HepG2 (cell line): ENCODE data around the gene OSBPL5. TPM values are rescaled to one million over a fixed set of nuclear protein-coding genes. Genes with fewer than 3 reads are reported as not detected.

Experiments used
- ATAC-seq: fragments of 200-7000 bp; cut with Tn5 transposase; 3 replicates; pipeline ENCODE4 v1.9.1; 2020; ENCODE audit warnings: mild to moderate bottlenecking, moderate library complexity
- BruUV-seq: library from RNA; stranded (reverse); fragments of 400-500 nt; replicated peaks from 2 replicates; lab custom pipeline; 2021; lab: Mats Ljungman, UMichigan
- CTCF ChIA-PET: fragments of 300-600 bp; formaldehyde crosslinking; extraction: SDS; loops from one replicate; lab custom pipeline; 2021; ENCODE audit warnings: low total read pairs, inconsistent platforms, low intra/inter-chr PET ratio; lab: Yijun Ruan, JAX
- POLR2A ChIA-PET: fragments of 350-600 bp; sonication (Branson Sonifier 250); formaldehyde crosslinking; loops from one replicate; lab custom pipeline; 2020; ENCODE audit warnings: antibody characterized with exemption, inconsistent platforms; lab: Yijun Ruan, JAX
- DNase-seq: peaks from one replicate; pipeline ENCODE4 v3.0.0-alpha.2; 2015; ENCODE audit warnings: low spot score
- FAIRE-seq: peaks from 3 replicates; lab custom pipeline; 2011; peaks lifted over from hg19 to GRCh38; lab: Jason Lieb, UNC
- H2AFZ ChIP-seq: one replicate; pipeline ENCODE4 v1.6.1; 2011; ENCODE audit warnings: low read length, inconsistent platforms
- H3K27ac ChIP-seq: fragments of 300-600 bp; 3 replicates; pipeline ENCODE4 v1.8.0; 2011; ENCODE audit warnings: mixed run types, mild to moderate bottlenecking, mixed read lengths, low read length, inconsistent platforms; ENCODE audit not compliant: insufficient read depth; ENCODE audit errors: extremely low read length
- H3K27me3 ChIP-seq, 2 experiments: fragments of 200-600 bp in 1 of 2; 2 replicates in 1 of 2; 3 replicates in 1 of 2; pipeline versions ENCODE4 v1.6.0 to v1.8.0; 2011; ENCODE audit warnings: low read length in 2 of 2, mild to moderate bottlenecking in 2 of 2, moderate library complexity in 2 of 2, inconsistent platforms in 1 of 2; ENCODE audit not compliant: insufficient read depth in 2 of 2, control insufficient read depth in 1 of 2
- H3K36me3 ChIP-seq, 2 experiments: fragments of 200-600 bp in 1 of 2; replicated peaks in 1 of 2; 2 replicates in 1 of 2; 3 replicates in 1 of 2; pipeline versions ENCODE4 v1.5.1 to v1.8.0; 2011; ENCODE audit warnings: low read length in 2 of 2, inconsistent platforms in 1 of 2; ENCODE audit not compliant: insufficient read depth in 2 of 2, control insufficient read depth in 1 of 2
- H3K4me1 ChIP-seq: 2 replicates; pipeline ENCODE4 v1.5.1; 2012; ENCODE audit warnings: low read length, inconsistent platforms; ENCODE audit not compliant: insufficient read depth
- H3K4me2 ChIP-seq: 2 replicates; pipeline ENCODE4 v1.6.0; 2011; ENCODE audit warnings: low read depth, low read length, inconsistent platforms
- H3K4me3 ChIP-seq, 3 experiments: fragments of 200-600 bp in 1 of 3; sonication (generic), shearing (Covaris generic) in 1 of 3; replicated peaks in 1 of 3; 2 replicates each; pipeline ENCODE4 v1.5.1; 2011 to 2016; ENCODE audit warnings: low read length in 3 of 3, inconsistent platforms in 2 of 3, low read depth in 2 of 3, mild to moderate bottlenecking in 2 of 3, control low read depth in 1 of 3, mixed read lengths in 1 of 3; ENCODE audit not compliant: insufficient read depth in 1 of 3
- H3K79me2 ChIP-seq: one replicate; pipeline ENCODE4 v1.6.1; 2011; ENCODE audit warnings: low read length, inconsistent platforms; ENCODE audit not compliant: insufficient read depth
- H3K9ac ChIP-seq: 2 replicates; pipeline ENCODE4 v1.6.0; 2011; ENCODE audit warnings: mild to moderate bottlenecking, low read depth, low read length, inconsistent platforms; ENCODE audit not compliant: insufficient read depth
- H3K9me3 ChIP-seq: 2 replicates; pipeline ENCODE4 v1.5.1; 2012; ENCODE audit warnings: mild to moderate bottlenecking, low read length
- H4K20me1 ChIP-seq: 2 replicates; pipeline ENCODE4 v1.6.0; 2011; ENCODE audit warnings: inconsistent platforms, mild to moderate bottlenecking, low read length, moderate library complexity; ENCODE audit not compliant: insufficient read depth
- HOMEZ ChIP-seq: IDR thresholded peaks from 2 replicates; pipeline ENCODE4 v1.6.1; 2016; ENCODE audit warnings: low read depth
- KLF16 ChIP-seq, 2 experiments: sonication (generic) in 1 of 2; formaldehyde crosslinking in 1 of 2; IDR thresholded peaks; 2 replicates each; pipeline versions ENCODE4 v1.6.1 to v1.8.0; 2016 to 2023; ENCODE audit warnings: missing genetic modification reagents in 2 of 2, missing compliant biosample characterization in 1 of 2
- NCOA5 ChIP-seq: sonication (generic); formaldehyde crosslinking; IDR thresholded peaks from 2 replicates; pipeline ENCODE4 v1.4.0; 2020; ENCODE audit warnings: missing genetic modification reagents
- NR2F1 ChIP-seq, 2 experiments: fragments of 450-650 bp in 1 of 2; formaldehyde crosslinking in 1 of 2; IDR thresholded peaks; 2 replicates each; pipeline versions ENCODE4 v1.5.0 to v1.6.1; 2016 to 2020; ENCODE audit warnings: mild to moderate bottlenecking in 1 of 2, missing compliant biosample characterization in 1 of 2, missing genetic modification reagents in 1 of 2, moderate library complexity in 1 of 2
- PAWR ChIP-seq: sonication (generic); formaldehyde crosslinking; IDR thresholded peaks from 2 replicates; pipeline ENCODE4 v1.4.0; 2020; ENCODE audit warnings: missing genetic modification reagents, mild to moderate bottlenecking, borderline replicate concordance
- U2AF1 ChIP-seq: fragments of 200-400 bp; formaldehyde crosslinking; optimal IDR thresholded peaks from 2 replicates; pipeline ENCODE3; 2017; ENCODE audit warnings: mild to moderate bottlenecking, low read depth, low read length
- U2AF2 ChIP-seq: fragments of 200-400 bp; formaldehyde crosslinking; IDR thresholded peaks from 2 replicates; pipeline ENCODE4 v1.6.1; 2017; ENCODE audit warnings: low read depth, mild to moderate bottlenecking, low read length
- XRCC5 ChIP-seq: fragments of 200-400 bp; formaldehyde crosslinking; optimal IDR thresholded peaks from 2 replicates; pipeline ENCODE3; 2017; ENCODE audit warnings: mild to moderate bottlenecking, low read length
- YEATS2 ChIP-seq: sonication (generic); formaldehyde crosslinking; IDR thresholded peaks from 2 replicates; pipeline ENCODE4 v1.4.0; 2020; ENCODE audit warnings: missing genetic modification reagents, borderline replicate concordance
- ZNF879 ChIP-seq: sonication (generic); formaldehyde crosslinking; IDR thresholded peaks from 2 replicates; pipeline ENCODE4 v1.8.1; 2023; ENCODE audit warnings: missing genetic modification reagents
- ZSCAN5A ChIP-seq: sonication (generic); formaldehyde crosslinking; IDR thresholded peaks from 2 replicates; pipeline ENCODE4 v1.8.0; 2022; ENCODE audit warnings: mild to moderate bottlenecking, missing genetic modification reagents, borderline replicate concordance
- WGBS: methylation state at CpG from one replicate; pipeline ENCODE4 v1.1.6; 2017; ENCODE audit warnings: low lambda C conversion rate; 5-methylcytosine and 5-hydroxymethylcytosine counted together
- in situ Hi-C: cut with HindIII; loops from 2 replicates; pipeline ENCODE4 v1.10.0; 2017; ENCODE audit warnings: low pct_unique_long_range_greater_than_20kb; ENCODE audit not compliant: extremely low pct_ligation_motif_present
- intact Hi-C: fragments of 100-400 bp; cut with micrococcal nuclease; formaldehyde crosslinking; loops from one replicate; pipeline ENCODE4 v1.10.0; 2022; ENCODE audit not compliant: unreplicated experiment
- polyA plus RNA-seq, 8 experiments: library from polyadenylated mRNA; depleted of rRNA in 3 of 8; stranded (reverse) in 7 of 8; unstranded in 1 of 8; fragments of >200 nt; fragmentation: Illumina TruSeq in 4 of 8; extraction: Trizol in 4 of 8; gene quantifications; 2 replicates each; pipeline versions ENCODE4 v1.2.1 to v1.2.3, GENCODE V29; 2011 to 2016; ENCODE audit warnings: low read depth in 4 of 8, missing spikeins in 1 of 8, mixed read lengths in 1 of 8; ENCODE audit not compliant: insufficient read depth in 1 of 8
- total RNA-seq, 5 experiments: library from RNA; depleted of rRNA; stranded (reverse); fragments of >200 nt; fragmentation: Illumina TruSeq; extraction: Trizol; gene quantifications; 2 replicates each; pipeline ENCODE4 v1.2.3, GENCODE V29; 2016; ENCODE audit warnings: low read depth in 1 of 5
- TF ChIP-seq, protein P1 (sequence below): sonication (generic); formaldehyde crosslinking; IDR thresholded peaks from 2 replicates; pipeline ENCODE4 v1.5.0; 2020; ENCODE audit warnings: mild to moderate bottlenecking, missing genetic modification reagents
- TF ChIP-seq, protein P2 (sequence below): sonication (generic); formaldehyde crosslinking; IDR thresholded peaks from 2 replicates; pipeline ENCODE4 v1.5.0; 2020; ENCODE audit warnings: missing genetic modification reagents
- TF ChIP-seq, protein P3 (sequence below): sonication (generic); formaldehyde crosslinking; IDR thresholded peaks from 2 replicates; pipeline ENCODE4 v1.4.0; 2020; ENCODE audit warnings: low read depth, mild to moderate bottlenecking, missing genetic modification reagents

The OSBPL5 gene
- total and polyA plus RNA-seq, 2 of the 13 experiments (the other 11 are each of a cell fraction or from before 2014, with no cell fraction given) = not detected

DNA sequence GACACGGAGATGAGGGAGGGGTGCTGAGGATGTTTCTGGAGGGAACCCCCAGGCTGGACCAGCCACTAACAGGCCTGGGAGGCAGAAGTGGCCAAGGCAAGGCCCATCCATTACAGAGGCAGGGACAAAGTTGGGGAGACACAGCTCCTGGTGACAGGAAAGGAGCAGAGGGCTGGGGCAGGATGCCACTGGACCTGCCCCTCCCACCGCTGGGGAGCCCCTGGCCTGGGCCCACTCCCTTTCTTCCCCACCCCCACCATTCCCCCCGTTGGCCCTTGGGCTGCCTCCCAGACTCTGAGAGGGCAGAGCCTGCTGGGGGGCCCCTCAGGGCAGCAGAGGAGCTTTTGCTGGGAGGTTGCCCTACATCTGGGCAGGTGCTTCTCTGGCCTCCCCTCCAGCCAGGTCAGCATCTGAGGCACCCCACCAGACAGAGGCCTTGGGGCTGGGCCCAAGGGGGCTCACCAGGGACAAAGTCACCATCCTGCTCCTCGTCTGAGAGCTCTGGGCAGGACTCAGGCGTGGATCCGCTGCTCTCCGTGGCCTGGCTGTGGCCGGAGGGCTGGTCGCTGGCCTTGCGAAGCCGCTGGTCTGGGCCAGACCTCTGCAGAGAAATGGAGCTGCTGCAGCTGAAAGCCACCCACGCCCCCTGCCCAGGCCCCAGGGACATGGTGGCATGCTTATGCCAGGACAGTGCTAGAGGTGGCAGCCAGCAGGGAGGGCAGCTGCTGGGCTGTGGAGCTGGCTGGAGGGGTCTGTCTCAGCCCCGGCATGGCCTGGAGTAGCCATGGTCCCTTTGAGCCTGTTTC, 74.8 kb downstream of the OSBPL5 start:
- FAIRE-seq = no peak

More for the DNA sequence above, 74.8 kb downstream of the OSBPL5 start:
- no peak for DNase-seq
- Histone ChIP-seq H3K36me3 (no peaks in the 10 kb centered on the region), H4K20me1 (no peaks in the 10 kb centered on the region), H2AFZ (no peak overlapping the region), H3K79me2 (no peaks in the 10 kb centered on the region), H3K4me1 (peaks cover 39% of the 10 kb centered on the region), H3K27me3 (peaks cover 12 to 55% of the 10 kb centered on the region in 2 experiments), H3K4me2 (no peak overlapping the region), H3K9me3 (no peaks in the 10 kb centered on the region), H3K4me3 (no peak overlapping the region), H3K9ac (no peak overlapping the region), H3K27ac (no peak overlapping the region)
- TF ChIP-seq YEATS2 (CRISPR knock-in tag) (no peak), ZSCAN5A (CRISPR knock-in tag) (no peak), U2AF1 (no peak), U2AF2 (no peak), XRCC5 (no peak), NR2F1 (CRISPR knock-in tag; IDR thresholded peaks at IDR 0.05) (no peak), KLF16 (CRISPR knock-in tag; IDR thresholded peaks at IDR 0.05) (no peak), NCOA5 (CRISPR knock-in tag) (no peak), HOMEZ (no peak), PAWR (CRISPR knock-in tag) (no peak), ZNF879 (no peak)
- TF ChIP-seq, protein P1, sequence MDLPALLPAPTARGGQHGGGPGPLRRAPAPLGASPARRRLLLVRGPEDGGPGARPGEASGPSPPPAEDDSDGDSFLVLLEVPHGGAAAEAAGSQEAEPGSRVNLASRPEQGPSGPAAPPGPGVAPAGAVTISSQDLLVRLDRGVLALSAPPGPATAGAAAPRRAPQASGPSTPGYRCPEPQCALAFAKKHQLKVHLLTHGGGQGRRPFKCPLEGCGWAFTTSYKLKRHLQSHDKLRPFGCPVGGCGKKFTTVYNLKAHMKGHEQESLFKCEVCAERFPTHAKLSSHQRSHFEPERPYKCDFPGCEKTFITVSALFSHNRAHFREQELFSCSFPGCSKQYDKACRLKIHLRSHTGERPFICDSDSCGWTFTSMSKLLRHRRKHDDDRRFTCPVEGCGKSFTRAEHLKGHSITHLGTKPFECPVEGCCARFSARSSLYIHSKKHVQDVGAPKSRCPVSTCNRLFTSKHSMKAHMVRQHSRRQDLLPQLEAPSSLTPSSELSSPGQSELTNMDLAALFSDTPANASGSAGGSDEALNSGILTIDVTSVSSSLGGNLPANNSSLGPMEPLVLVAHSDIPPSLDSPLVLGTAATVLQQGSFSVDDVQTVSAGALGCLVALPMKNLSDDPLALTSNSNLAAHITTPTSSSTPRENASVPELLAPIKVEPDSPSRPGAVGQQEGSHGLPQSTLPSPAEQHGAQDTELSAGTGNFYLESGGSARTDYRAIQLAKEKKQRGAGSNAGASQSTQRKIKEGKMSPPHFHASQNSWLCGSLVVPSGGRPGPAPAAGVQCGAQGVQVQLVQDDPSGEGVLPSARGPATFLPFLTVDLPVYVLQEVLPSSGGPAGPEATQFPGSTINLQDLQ (CRISPR knock-in tag) = no peak
- TF ChIP-seq, protein P2, sequence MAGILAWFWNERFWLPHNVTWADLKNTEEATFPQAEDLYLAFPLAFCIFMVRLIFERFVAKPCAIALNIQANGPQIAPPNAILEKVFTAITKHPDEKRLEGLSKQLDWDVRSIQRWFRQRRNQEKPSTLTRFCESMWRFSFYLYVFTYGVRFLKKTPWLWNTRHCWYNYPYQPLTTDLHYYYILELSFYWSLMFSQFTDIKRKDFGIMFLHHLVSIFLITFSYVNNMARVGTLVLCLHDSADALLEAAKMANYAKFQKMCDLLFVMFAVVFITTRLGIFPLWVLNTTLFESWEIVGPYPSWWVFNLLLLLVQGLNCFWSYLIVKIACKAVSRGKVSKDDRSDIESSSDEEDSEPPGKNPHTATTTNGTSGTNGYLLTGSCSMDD (CRISPR knock-in tag) = no peak
- TF ChIP-seq, protein P3, sequence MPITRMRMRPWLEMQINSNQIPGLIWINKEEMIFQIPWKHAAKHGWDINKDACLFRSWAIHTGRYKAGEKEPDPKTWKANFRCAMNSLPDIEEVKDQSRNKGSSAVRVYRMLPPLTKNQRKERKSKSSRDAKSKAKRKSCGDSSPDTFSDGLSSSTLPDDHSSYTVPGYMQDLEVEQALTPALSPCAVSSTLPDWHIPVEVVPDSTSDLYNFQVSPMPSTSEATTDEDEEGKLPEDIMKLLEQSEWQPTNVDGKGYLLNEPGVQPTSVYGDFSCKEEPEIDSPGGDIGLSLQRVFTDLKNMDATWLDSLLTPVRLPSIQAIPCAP (CRISPR knock-in tag) = no peak
- 34% methylated on average over 3 of the region's 13 CpGs for WGBS
- no peak for ATAC-seq
- in situ Hi-C loops (loop anchor here (5.0 kb wide), 1 partner anchor 48 kb away; no protein-coding TSS in a partner anchor), intact Hi-C loops (loop anchor here (5.0 kb wide), 1 partner anchor 33 kb away; the partner anchor contains the start of gene CARS1)
- CTCF ChIA-PET = interaction anchor here (1.0 to 3.7 kb wide), 2 partner anchors 51 to 54 kb away, joined by 3 to 53 read pairs; no protein-coding TSS in a partner anchor
- POLR2A ChIA-PET = no interaction called here
- no TSS peak for BruUV-seq
